Myometrial cell (primary cell): ENCODE data around the gene SHKBP1. TPM values are rescaled to one million over a fixed set of nuclear protein-coding genes. Genes with fewer than 3 reads are reported as not detected.

Source experiments
- total RNA-seq: library from RNA; depleted of rRNA; stranded (reverse); fragments of >200 nt; gene quantifications from 2 replicates; pipeline ENCODE4 v1.2.3, GENCODE V29; 2015

The SHKBP1 gene, protein sequence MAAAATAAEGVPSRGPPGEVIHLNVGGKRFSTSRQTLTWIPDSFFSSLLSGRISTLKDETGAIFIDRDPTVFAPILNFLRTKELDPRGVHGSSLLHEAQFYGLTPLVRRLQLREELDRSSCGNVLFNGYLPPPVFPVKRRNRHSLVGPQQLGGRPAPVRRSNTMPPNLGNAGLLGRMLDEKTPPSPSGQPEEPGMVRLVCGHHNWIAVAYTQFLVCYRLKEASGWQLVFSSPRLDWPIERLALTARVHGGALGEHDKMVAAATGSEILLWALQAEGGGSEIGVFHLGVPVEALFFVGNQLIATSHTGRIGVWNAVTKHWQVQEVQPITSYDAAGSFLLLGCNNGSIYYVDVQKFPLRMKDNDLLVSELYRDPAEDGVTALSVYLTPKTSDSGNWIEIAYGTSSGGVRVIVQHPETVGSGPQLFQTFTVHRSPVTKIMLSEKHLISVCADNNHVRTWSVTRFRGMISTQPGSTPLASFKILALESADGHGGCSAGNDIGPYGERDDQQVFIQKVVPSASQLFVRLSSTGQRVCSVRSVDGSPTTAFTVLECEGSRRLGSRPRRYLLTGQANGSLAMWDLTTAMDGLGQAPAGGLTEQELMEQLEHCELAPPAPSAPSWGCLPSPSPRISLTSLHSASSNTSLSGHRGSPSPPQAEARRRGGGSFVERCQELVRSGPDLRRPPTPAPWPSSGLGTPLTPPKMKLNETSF
- total RNA-seq = 77.6 and 99.4 TPM in 2 replicates

GRCh38 chr19:40576585-40577451 is at the start of gene SHKBP1:
Gene SHKBP1, plus strand, starts transcription at chr19:40576873. Its CDS starts 27 bp downstream, at chr19:40576900.

DNA sequence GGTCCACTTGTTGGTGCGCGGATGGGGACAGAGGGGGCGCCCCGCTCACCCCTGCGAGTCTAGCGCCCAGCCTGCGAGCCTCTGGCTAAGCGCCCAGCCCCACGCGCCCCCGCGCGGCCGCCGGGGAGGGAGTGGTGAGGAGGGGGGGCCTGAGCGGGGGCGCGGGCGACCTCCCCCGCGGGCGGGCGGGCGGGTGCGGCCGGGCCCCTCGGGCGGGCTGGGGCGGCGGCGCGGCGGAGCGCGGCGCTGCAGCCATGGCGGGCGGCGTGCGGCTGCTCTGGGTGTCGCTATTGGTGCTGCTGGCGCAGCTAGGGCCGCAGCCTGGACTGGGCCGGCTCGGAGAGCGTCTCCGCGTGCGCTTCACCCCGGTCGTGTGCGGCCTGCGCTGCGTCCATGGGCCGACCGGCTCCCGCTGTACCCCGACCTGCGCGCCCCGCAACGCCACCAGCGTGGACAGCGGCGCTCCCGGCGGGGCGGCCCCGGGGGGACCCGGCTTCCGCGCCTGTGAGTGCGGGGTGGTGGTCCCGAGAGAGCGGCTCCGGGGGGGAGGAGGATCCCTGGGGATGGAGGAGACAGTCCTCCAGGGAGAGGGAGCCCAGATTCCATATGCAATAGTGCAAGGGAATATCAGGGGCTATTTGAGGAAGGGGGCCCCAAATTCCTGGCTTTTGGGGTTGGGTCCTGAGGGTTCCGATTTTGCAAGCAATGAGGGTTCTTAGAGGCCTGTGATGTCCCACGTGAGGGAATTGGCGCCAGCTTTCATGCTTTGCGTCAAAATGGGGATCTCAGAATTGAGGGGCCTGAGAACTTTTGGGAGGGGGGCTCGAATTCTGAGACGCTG is 24.7 kb downstream of the SHKBP1 start, which contains the start of gene LTBP4:
LTBP4 (plus strand) TSS at position 236 of the 841 bp plus-strand sequence; CDS start at position 255, 19 bp downstream.

Other genes with a start within 250 kb of the SHKBP1 start
- 7.3 and 10.1 TPM in 2 replicates for gene C19orf47, start 228.5 kb upstream of the SHKBP1 start, total RNA-seq
- 400 and 439 TPM in 2 replicates for gene PLD3, start 228.2 kb upstream of the SHKBP1 start, total RNA-seq
- not detected in 2 replicates for gene HIPK4, start 186.7 kb upstream of the SHKBP1 start, total RNA-seq
- gene PRX, start 163.5 kb upstream of the SHKBP1 start, total RNA-seq = 2.5 and 2.9 TPM in 2 replicates
- gene SERTAD1, start 150.9 kb upstream of the SHKBP1 start, total RNA-seq = 23.4 and 33.2 TPM in 2 replicates
- gene SERTAD3, start 132.5 kb upstream of the SHKBP1 start, total RNA-seq = 25.9 and 27.4 TPM in 2 replicates
- 93.9 and 158 TPM in 2 replicates for gene BLVRB, start 111.1 kb upstream of the SHKBP1 start, total RNA-seq
- gene SPTBN4, start 109.9 kb upstream of the SHKBP1 start, total RNA-seq = 0.18 and 2.6 TPM in 2 replicates
- 50.7 and 63.6 TPM in 2 replicates for gene LTBP4, start 24.5 kb downstream of the SHKBP1 start, total RNA-seq
- gene NUMBL, start 113.8 kb downstream of the SHKBP1 start, total RNA-seq = 28.8 and 51.6 TPM in 2 replicates
- 20.6 and 26.8 TPM in 2 replicates for gene COQ8B, start 140.0 kb downstream of the SHKBP1 start, total RNA-seq
- 25.7 and 31.4 TPM in 2 replicates for gene ITPKC, start 140.2 kb downstream of the SHKBP1 start, total RNA-seq
- gene ACTMAP, start 173.6 kb downstream of the SHKBP1 start, total RNA-seq = 2.0 and 4.4 TPM in 2 replicates
- gene SNRPA, start 174.3 kb downstream of the SHKBP1 start, total RNA-seq = 102 and 115 TPM in 2 replicates
- not detected in 2 replicates for gene MIA, start 198.6 kb downstream of the SHKBP1 start, total RNA-seq
- 38.6 and 45.0 TPM in 2 replicates for gene RAB4B, start 201.4 kb downstream of the SHKBP1 start, total RNA-seq
- gene EGLN2, start 222.3 kb downstream of the SHKBP1 start, total RNA-seq = 88.8 and 103 TPM in 2 replicates